ENCODE measurements around the gene XG.
A peak's percentile ranks its signal among the peaks of the same experiment; 100 is the strongest.

Gene XG

GRCh38 chrX:2781226-2781571 is 29.4 kb downstream of the XG start:
- Mint-ChIP-seq H3K27me3 (ENCODE audit: low read depth, poor library complexity) (peaks cover 9% of the 10 kb centered on the region), H3K4me3 (no peak overlapping the region), H3K4me1 (peaks cover 47% of the 10 kb centered on the region), H3K27ac (no peak overlapping the region), H3K36me3 (ENCODE audit: low read depth) (no peaks in the 10 kb centered on the region), H3K9me3 (no peaks in the 10 kb centered on the region)
- no peak for TF ChIP-seq CTCF (IDR thresholded peaks at IDR 0.05)
- DNase-seq: no peak

- peaks cover 47% of the 10 kb centered on the region for H3K4me1 Mint-ChIP-seq
- H3K9me3 Mint-ChIP-seq: no peaks in the 10 kb centered on the region
- H3K27me3 Mint-ChIP-seq (ENCODE audit: low read depth, poor library complexity): peaks cover 9% of the 10 kb centered on the region
- H3K36me3 Mint-ChIP-seq (ENCODE audit: low read depth): no peaks in the 10 kb centered on the region
- no peak overlapping the region for H3K4me3 Mint-ChIP-seq
- no peak for DNase-seq
- no peak for TF ChIP-seq CTCF (IDR thresholded peaks at IDR 0.05)
- H3K27ac Mint-ChIP-seq: peak overlapping the region; percentile 79
Observed at GRCh38 chrX:2781698-2782097, 29.9 kb downstream of the XG start.

GRCh38 chrX:2782171-2782570 is 30.3 kb downstream of the XG start:
- TF ChIP-seq CTCF (IDR thresholded peaks at IDR 0.05): no peak
- Mint-ChIP-seq H3K9me3 (no peaks in the 10 kb centered on the region), H3K4me3 (no peak overlapping the region), H3K27ac (peak overlapping the region; percentile 79), H3K36me3 (ENCODE audit: low read depth) (no peaks in the 10 kb centered on the region), H3K27me3 (ENCODE audit: low read depth, poor library complexity) (peaks cover 9% of the 10 kb centered on the region), H3K4me1 (peaks cover 47% of the 10 kb centered on the region)
- no peak for DNase-seq

GRCh38 chrX:2782778-2783177 is 30.9 kb downstream of the XG start:
- Mint-ChIP-seq H3K36me3 (ENCODE audit: low read depth) (no peaks in the 10 kb centered on the region), H3K4me1 (peaks cover 47% of the 10 kb centered on the region), H3K27me3 (ENCODE audit: low read depth, poor library complexity) (peaks cover 6% of the 10 kb centered on the region), H3K27ac (no peak overlapping the region), H3K9me3 (no peaks in the 10 kb centered on the region), H3K4me3 (no peak overlapping the region)
- TF ChIP-seq CTCF (IDR thresholded peaks at IDR 0.05): no peak
- DNase-seq: no peak

GRCh38 chrX:2784026-2784425 is 32.2 kb downstream of the XG start:
- H3K4me1 Mint-ChIP-seq: peaks cover 47% of the 10 kb centered on the region
- no peak for TF ChIP-seq CTCF (IDR thresholded peaks at IDR 0.05)
- H3K27me3 Mint-ChIP-seq (ENCODE audit: low read depth, poor library complexity): peaks cover 6% of the 10 kb centered on the region
- H3K9me3 Mint-ChIP-seq: no peaks in the 10 kb centered on the region
- no peak overlapping the region for H3K4me3 Mint-ChIP-seq
- DNase-seq: no peak
- H3K27ac Mint-ChIP-seq: peak overlapping the region; percentile 12
- H3K36me3 Mint-ChIP-seq (ENCODE audit: low read depth): no peaks in the 10 kb centered on the region

- H3K27ac Mint-ChIP-seq: no peak overlapping the region
- H3K4me1 Mint-ChIP-seq: peaks cover 39% of the 10 kb centered on the region
- H3K4me3 Mint-ChIP-seq: no peak overlapping the region
Observed at GRCh38 chrX:2785538-2785937, 33.7 kb downstream of the XG start.

More at GRCh38 chrX:2785538-2785937, 33.7 kb downstream of the XG start:
- H3K36me3 Mint-ChIP-seq (ENCODE audit: low read depth): no peaks in the 10 kb centered on the region
- H3K9me3 Mint-ChIP-seq: no peaks in the 10 kb centered on the region
- no peak for DNase-seq
- H3K27me3 Mint-ChIP-seq (ENCODE audit: low read depth, poor library complexity): peaks cover 6% of the 10 kb centered on the region
- TF ChIP-seq CTCF (IDR thresholded peaks at IDR 0.05): no peak
